ENCODE measurements around the gene ATG3.

DNA sequence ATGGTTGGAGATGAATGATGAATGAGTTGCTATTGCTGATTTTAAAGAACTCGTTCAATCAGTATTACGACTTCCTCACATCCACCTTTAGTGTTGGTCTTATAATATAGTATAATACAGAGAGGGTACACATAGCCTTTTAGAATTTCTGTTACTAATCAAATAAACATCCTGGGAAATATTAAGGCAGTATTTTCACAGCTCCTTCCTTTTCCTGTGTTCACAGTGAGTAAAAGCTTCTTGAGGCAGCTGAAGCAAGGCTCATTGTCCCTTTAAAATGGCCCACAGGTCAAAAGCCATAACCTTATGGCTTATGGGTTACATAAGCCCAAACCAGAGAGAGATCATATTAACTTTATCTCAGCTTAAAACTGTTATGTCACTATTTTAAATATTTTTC lies 61.1 kb downstream of the ATG3 start:
- TF ChIP-seq, protein P1, sequence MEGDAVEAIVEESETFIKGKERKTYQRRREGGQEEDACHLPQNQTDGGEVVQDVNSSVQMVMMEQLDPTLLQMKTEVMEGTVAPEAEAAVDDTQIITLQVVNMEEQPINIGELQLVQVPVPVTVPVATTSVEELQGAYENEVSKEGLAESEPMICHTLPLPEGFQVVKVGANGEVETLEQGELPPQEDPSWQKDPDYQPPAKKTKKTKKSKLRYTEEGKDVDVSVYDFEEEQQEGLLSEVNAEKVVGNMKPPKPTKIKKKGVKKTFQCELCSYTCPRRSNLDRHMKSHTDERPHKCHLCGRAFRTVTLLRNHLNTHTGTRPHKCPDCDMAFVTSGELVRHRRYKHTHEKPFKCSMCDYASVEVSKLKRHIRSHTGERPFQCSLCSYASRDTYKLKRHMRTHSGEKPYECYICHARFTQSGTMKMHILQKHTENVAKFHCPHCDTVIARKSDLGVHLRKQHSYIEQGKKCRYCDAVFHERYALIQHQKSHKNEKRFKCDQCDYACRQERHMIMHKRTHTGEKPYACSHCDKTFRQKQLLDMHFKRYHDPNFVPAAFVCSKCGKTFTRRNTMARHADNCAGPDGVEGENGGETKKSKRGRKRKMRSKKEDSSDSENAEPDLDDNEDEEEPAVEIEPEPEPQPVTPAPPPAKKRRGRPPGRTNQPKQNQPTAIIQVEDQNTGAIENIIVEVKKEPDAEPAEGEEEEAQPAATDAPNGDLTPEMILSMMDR (IDR thresholded peaks at IDR 0.05), result no peak
- no peak for TF ChIP-seq OVOL2 (CRISPR knock-in tag; IDR thresholded peaks at IDR 0.05; ENCODE audit: borderline replicate concordance)
- no peak for TF ChIP-seq IRF2 (CRISPR knock-in tag; IDR thresholded peaks at IDR 0.05; ENCODE audit: borderline replicate concordance, low read depth)
- TF ChIP-seq TCF7 (CRISPR knock-in tag; IDR thresholded peaks at IDR 0.05; ENCODE audit: low read depth), result no peak
- TF ChIP-seq, protein P2, sequence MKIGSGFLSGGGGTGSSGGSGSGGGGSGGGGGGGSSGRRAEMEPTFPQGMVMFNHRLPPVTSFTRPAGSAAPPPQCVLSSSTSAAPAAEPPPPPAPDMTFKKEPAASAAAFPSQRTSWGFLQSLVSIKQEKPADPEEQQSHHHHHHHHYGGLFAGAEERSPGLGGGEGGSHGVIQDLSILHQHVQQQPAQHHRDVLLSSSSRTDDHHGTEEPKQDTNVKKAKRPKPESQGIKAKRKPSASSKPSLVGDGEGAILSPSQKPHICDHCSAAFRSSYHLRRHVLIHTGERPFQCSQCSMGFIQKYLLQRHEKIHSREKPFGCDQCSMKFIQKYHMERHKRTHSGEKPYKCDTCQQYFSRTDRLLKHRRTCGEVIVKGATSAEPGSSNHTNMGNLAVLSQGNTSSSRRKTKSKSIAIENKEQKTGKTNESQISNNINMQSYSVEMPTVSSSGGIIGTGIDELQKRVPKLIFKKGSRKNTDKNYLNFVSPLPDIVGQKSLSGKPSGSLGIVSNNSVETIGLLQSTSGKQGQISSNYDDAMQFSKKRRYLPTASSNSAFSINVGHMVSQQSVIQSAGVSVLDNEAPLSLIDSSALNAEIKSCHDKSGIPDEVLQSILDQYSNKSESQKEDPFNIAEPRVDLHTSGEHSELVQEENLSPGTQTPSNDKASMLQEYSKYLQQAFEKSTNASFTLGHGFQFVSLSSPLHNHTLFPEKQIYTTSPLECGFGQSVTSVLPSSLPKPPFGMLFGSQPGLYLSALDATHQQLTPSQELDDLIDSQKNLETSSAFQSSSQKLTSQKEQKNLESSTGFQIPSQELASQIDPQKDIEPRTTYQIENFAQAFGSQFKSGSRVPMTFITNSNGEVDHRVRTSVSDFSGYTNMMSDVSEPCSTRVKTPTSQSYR (CRISPR knock-in tag; IDR thresholded peaks at IDR 0.05), result no peak
- TF ChIP-seq GRHL2 (CRISPR knock-in tag; IDR thresholded peaks at IDR 0.05; ENCODE audit: insufficient replicate concordance, severe bottlenecking), result no peak
- no peak for TF ChIP-seq ZNF121 (CRISPR knock-in tag; IDR thresholded peaks at IDR 0.05)
- no peak for TF ChIP-seq ZNF263 (CRISPR knock-in tag; IDR thresholded peaks at IDR 0.05; ENCODE audit: low read depth)
